GM21381 (cell line): ENCODE measurements around the gene GGT1.
"Not testable (repeated sequence)": the region's sequence is repeated elsewhere in the genome, so short reads cannot be mapped to it uniquely, and the experiment has no call there.

Source experiments
- ATAC-seq: cut with Tn5 transposase; IDR thresholded peaks from one replicate; pipeline ENCODE4 v1.9.1; 2021; ENCODE audit warnings: mild to moderate bottlenecking, moderate library complexity; ENCODE audit not compliant: unreplicated experiment

GGT1 gene

GRCh38 chr22:24633231-24634023, 30.4 kb downstream of the GGT1 start:
- not testable (repeated sequence) for ATAC-seq

- not testable (repeated sequence) for ATAC-seq
Measured at GRCh38 chr22:24634776-24635389, 31.9 kb downstream of the GGT1 start.

GRCh38 chr22:24636513-24636912, 33.5 kb downstream of the GGT1 start:
- ATAC-seq = not testable (repeated sequence)

GRCh38 chr22:24642307-24642706, 39.3 kb downstream of the GGT1 start:
- not testable (repeated sequence) for ATAC-seq

GRCh38 chr22:24644409-24644808, 41.4 kb downstream of the GGT1 start:
- not testable (repeated sequence) for ATAC-seq

- ATAC-seq = not testable (repeated sequence)
Measured at GRCh38 chr22:24645408-24646399, 42.7 kb downstream of the GGT1 start.

- not testable (repeated sequence) for ATAC-seq
Measured at GRCh38 chr22:24646756-24647155, 43.8 kb downstream of the GGT1 start.

- not testable (repeated sequence) for ATAC-seq
Measured at GRCh38 chr22:24649371-24649770, 46.4 kb downstream of the GGT1 start.

GRCh38 chr22:24650884-24651283, 47.9 kb downstream of the GGT1 start:
- ATAC-seq = not testable (repeated sequence)

GRCh38 chr22:24665395-24665794, 62.4 kb downstream of the GGT1 start:
- ATAC-seq = not testable (repeated sequence)

GRCh38 chr22:24667904-24668303, 64.9 kb downstream of the GGT1 start:
- ATAC-seq = not testable (repeated sequence)

GRCh38 chr22:24672532-24672931, 69.5 kb downstream of the GGT1 start:
- ATAC-seq = not testable (repeated sequence)
